Measurements from ENCODE around the gene INKA1.

DNA sequence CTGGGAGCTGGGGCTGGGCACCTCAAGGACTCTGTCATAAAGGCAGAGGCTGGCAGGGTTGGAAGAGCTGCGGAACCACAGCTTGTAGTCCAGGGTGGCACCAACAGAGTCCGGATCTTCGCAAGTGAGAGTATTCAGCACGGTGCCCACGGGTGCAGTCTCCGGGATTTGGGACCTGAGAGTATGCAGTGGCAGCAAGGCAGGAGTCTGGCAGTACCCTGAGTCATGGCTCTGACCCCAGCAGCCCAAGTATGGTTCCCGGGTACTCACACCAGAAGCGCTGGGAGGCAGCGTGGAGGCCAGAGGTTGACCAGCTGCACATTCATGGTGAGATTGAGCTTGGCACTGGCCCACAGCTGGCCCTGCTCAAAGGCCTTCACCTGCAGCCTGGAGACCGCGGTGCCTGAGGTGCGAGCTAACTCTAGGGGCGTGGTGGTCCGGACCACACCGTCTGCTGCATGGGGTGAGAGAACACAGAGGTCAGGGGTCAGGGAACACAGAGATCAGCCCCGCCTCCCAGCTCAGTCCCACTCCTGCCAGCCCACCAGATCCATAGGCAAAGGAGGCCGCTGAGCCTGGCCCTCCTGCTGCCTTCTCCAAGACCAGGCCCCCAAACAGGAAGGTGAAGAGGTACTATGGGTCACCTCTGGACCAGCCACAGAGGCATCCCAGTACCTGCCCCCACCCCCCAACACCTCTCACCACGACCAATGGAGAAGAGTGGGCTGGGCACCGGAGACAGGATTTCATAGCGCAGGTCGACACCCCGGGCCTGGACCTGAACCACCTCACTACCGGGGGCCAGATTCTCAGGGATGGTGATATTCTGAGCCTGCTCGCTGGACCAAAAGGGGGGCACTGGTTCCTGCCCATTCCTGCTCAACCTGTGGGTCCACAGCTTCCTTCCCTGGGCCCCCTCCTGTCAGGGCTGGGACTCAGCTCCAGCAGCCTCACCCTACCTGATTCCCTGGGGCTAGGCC is 7.8 kb upstream of the INKA1 start:
- TF ChIP-seq, protein P1, sequence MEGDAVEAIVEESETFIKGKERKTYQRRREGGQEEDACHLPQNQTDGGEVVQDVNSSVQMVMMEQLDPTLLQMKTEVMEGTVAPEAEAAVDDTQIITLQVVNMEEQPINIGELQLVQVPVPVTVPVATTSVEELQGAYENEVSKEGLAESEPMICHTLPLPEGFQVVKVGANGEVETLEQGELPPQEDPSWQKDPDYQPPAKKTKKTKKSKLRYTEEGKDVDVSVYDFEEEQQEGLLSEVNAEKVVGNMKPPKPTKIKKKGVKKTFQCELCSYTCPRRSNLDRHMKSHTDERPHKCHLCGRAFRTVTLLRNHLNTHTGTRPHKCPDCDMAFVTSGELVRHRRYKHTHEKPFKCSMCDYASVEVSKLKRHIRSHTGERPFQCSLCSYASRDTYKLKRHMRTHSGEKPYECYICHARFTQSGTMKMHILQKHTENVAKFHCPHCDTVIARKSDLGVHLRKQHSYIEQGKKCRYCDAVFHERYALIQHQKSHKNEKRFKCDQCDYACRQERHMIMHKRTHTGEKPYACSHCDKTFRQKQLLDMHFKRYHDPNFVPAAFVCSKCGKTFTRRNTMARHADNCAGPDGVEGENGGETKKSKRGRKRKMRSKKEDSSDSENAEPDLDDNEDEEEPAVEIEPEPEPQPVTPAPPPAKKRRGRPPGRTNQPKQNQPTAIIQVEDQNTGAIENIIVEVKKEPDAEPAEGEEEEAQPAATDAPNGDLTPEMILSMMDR (IDR thresholded peaks at IDR 0.05; ENCODE audit: low read depth, low read length, poor library complexity, severe bottlenecking): no peak
- TF ChIP-seq EZH2phosphoT487 (IDR thresholded peaks at IDR 0.05; ENCODE audit: borderline replicate concordance, low read length): no peak
